Hepatic stellate cell (primary cell): ENCODE measurements around the gene KCTD18.
A peak's percentile ranks its signal among the peaks of the same experiment; 100 is the strongest.

Experiments used
- DNase-seq: peaks from one replicate; pipeline ENCODE4 v3.0.0; 2011; ENCODE audit warnings: low spot score

Gene KCTD18

DNA sequence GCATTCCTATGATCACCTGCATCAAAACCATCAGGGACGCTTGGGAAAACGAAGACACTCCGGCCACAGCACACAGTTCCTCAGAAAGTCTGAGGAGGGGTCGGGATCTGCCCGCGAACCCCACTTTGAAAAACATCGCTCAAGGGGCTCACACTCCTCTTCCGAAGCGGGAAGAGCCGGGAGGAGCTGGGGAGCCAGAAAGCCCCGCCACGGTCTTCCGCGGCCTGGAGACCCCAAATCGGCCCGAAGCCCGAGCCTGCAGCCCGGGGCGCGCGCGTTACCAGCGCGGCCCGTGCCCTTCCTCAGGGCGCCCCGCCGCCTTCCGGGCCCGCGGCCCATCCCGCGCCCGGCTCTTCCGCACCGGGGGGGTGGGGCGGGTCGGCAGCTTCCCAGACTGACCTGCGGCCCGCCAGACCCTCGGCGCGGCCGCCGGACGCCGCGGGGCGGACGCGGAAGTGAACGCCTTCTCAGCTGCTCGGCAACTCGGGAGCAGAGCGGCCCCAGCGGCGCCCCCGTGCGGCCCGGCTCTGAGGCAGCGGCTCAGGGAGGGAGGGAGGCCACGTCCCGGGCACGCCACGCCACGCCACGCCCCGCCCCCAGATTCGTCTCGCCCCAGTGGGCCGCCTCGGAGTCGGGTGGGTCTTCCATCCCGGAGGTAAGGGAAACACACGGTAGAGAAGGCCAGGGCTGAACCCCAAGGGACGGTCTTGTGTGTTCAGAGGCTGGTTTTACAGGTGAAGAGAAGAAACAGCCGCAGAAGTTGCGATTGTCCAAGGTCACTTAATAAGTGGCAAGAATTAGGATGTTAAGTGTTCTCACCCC lies at the start of gene KCTD18:
Gene KCTD18 (minus strand): TSS at position 457 of the 822 bp plus-strand sequence. CDS start 3,052 bp downstream, outside the sequence.
- DNase-seq, result peak; percentile 91

GRCh38 chr2:200540793-200541192 lies 30.9 kb upstream of the KCTD18 start:
- DNase-seq, result no peak

DNA sequence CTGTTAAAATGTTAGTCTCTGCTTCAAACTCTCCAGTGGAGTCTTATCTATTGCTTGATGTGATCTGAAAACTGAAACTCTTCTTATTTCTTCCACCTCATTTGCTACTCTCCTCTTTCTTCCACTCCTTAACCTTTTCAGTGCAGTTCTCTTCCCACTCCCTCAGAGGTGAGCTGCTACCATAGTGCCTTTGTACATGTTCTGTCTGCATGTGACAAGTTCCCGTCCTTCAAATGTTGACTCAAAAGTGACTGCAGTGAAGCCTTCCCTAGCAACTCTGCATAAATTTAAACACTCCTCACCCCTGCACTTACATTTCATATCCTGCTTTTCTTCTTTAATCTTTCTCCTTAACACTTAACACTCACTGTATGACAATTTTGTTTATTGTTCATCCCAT lies 28.3 kb upstream of the KCTD18 start:
- DNase-seq, result no peak

- no peak for DNase-seq
These were observed 24.7 kb upstream of the KCTD18 start for GRCh38 chr2:200534572-200534971.

- no peak for DNase-seq
These were observed 23.9 kb upstream of the KCTD18 start for GRCh38 chr2:200533754-200534153.

DNA sequence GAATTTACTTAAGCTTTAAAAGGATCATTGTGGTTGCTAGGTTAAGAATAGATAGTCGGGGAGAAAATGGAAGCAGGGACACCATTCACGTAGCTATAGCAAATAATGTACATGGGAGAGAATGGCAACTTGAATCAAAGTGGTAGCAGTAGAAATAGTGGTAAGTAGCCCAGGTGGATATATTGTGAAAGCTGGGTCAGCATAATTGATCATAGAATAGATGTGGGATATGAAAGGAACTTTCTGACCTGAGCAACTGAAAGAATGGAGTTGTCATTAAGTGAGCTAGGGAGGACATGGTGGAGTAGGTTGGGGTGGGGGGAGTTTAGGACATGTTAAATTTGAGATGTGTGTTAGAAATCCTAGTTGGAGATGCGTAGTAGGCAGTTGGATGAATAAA lies 18.4 kb upstream of the KCTD18 start:
- no peak for DNase-seq

GRCh38 chr2:200525882-200526651 lies 16.2 kb upstream of the KCTD18 start, which contains the start of gene SGO2:
SGO2 (plus strand) TSS chr2:200526207; CDS start chr2:200532976, 6,769 bp downstream.
- DNase-seq, result peak; percentile 94

DNA sequence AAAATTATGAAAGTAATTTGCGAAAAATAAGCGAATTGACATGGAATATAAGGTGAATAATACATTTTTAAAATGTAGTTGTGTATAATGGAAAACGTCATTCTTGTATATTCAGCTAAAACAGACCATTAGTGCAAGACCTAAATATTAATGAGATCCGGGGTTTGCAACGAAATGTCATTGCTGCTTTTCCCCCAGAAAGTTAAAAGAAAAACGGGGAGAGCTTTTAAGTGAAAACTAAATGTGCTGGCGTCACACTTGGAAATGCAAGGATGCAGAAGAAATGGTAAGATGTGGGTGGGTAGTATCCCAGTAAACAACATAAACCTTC lies 15.6 kb upstream of the KCTD18 start:
- DNase-seq, result no peak

DNA sequence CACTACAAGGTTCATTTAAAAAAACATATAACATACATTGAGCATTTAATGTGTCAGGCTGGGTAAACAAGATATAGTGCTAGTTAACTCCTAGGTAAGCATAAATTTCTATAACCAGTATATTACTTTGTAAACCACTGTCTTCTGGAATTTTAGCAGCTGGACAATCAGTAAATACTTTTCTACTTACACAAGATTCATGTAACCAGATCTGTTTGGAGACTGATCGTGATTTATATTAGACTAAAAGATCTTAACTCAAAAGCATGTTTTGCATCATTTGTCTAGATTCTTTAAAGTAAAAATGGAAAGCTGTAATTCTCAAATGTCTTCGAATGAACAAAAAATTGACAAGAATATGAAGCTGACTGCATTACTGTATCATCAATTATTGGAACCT lies 15.2 kb upstream of the KCTD18 start:
- DNase-seq, result no peak

- DNase-seq, result no peak
These were observed 13.7 kb upstream of the KCTD18 start for GRCh38 chr2:200523604-200524003.

- DNase-seq, result no peak
These were observed 13.3 kb upstream of the KCTD18 start for GRCh38 chr2:200523158-200523557.

GRCh38 chr2:200515155-200515554 lies 5.3 kb upstream of the KCTD18 start:
- DNase-seq, result no peak

GRCh38 chr2:200509235-200509611 lies 645 bp downstream of the KCTD18 start:
- DNase-seq, result peak; percentile 27

DNA sequence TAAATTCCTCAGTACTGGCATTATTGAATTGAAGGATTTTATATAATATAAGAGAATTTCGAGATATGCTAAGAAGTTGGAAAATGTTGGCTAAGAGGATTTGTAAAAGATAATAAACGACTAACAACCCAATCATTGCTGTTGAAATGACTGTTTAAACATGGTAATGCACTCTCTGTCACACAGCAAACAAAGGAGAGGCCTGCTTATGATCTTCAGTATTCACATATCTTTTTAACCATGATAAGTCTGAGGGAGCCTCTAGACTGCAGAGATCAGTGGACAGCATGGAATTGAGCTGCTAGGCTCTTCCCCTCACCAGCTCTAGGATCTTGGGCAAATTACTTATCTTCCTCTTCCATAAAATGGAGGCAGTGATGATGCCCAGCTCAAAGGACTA lies 2.7 kb downstream of the KCTD18 start:
- DNase-seq, result no peak

GRCh38 chr2:200506679-200507078 lies 3.2 kb downstream of the KCTD18 start:
- no peak for DNase-seq

DNA sequence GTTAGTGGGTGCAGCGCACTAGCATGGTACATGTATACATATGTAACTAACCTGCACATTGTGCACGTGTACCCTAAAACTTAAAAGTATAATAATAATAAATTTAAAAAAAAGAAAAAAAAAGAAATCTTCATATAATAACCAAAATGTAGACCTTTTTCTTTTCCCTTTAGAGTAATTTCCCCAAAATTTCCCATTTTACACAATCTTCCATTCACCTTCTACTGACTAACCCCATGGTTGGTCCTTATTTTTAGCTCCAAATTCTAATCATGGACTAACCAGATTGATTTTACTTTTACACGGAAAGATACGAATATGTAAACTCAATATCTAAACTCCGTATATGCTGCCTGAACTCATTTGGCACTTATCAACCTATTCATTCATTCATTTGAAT lies 7.7 kb downstream of the KCTD18 start:
- DNase-seq, result no peak

- no peak for DNase-seq
These were observed 11.3 kb downstream of the KCTD18 start for GRCh38 chr2:200498402-200499162.

DNA sequence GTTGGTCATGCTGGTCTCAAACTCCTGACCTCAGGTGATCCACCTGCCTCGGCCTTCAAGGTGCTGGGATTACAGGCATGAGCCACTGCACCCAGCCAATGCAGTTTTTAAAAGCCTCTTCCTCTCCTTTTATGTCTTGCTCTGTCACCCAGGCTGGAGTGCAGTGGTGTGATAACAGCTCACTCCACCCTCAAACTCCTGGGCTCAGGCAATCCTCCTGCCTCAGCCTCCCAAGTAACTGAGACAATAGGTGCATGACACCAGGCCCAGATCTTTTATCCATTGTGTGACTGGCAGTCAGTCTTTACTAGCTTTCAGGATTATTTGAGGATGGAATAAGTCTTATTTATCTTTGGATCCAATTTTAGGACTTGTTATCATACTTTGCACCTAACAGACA lies 13.2 kb downstream of the KCTD18 start:
- no peak for DNase-seq

GRCh38 chr2:200494048-200494447 lies 15.8 kb downstream of the KCTD18 start:
- no peak for DNase-seq

DNA sequence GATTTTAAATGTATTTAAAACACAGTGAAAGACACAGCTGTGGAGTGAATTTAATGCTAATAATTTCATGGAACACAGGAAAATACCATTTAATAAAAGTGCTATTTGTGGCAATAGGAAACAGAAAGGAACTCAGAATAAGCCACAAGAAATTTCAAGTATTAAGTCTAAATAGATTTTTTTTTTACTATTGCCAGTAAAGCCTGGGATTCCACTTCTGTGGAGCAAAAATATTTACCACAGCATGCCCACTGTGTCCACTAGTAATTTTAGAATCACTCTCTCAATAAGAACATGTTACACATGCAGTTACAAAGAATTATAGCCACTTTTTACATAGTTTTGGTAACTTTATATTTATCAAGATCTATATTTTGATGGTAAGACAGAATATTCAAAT lies 17.2 kb downstream of the KCTD18 start:
- no peak for DNase-seq

DNA sequence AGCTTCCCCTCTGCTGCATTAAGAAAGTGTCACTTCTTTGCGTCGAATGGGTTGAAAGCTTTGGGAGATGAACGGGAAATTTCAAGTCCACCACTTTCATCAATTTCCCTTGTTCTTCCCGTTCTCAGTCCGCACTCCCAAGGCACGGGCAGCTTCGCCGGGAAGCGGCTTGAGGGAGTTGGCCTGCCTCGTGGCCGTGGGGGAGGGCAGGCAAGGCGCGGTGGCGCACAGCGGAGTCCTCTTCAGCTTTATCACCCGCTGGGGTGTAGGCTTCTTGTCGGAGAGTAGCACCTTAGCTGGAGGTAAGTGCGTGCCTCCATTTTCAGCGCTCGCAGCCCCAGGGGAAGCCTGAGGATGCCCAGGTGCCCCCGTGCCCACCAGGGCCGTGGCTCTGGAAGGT lies 19.9 kb downstream of the KCTD18 start:
- DNase-seq, result no peak

DNA sequence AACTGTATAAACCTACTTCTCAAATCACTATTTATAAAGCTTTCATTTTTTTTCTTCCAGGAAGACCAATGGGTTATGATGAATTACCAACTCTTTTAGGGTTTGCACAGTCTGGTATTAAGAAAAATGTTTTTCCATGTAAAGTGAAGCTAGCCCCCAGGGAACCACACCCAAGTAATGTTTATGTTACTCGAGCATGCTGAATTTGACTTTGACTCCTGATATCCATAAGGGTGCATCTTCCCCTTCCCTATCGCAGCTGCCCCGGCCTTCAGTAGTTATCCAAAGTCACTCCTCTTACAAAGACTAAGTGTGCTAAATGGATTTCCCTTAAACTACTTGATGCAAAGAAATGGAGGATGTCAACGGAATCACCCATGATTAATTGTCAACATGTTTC lies 21.7 kb downstream of the KCTD18 start:
- no peak for DNase-seq

DNA sequence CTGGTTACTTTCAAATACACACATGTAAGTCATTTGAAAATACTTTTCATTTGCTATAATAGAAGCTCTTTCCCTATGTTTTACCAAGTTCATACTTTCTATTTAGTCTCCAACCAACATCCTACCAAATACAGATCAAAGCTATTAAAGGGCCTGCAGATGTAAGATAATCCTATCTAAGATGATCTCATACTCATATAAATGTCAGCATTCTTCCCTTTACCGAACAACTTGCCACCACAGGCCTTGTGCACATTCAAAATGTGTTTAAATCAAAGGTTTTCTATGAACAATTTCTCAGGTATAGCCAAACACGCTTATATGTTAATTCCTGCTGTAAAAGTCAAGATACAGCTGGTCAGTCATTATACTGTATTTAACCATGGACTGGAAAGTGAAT lies 23.3 kb downstream of the KCTD18 start:
- DNase-seq, result no peak
